Hematopoietic multipotent progenitor cell treated with erythropoietin and hydrocortisone succinate and interleukin-3 and kit ligand, for 8 days (in vitro differentiated cells): ENCODE data around the gene DENND4B.

ENCODE experiments used
- DNase-seq: peaks from one replicate; pipeline ENCODE4 v3.0.0-alpha.2; 2015

The DENND4B gene

DNA sequence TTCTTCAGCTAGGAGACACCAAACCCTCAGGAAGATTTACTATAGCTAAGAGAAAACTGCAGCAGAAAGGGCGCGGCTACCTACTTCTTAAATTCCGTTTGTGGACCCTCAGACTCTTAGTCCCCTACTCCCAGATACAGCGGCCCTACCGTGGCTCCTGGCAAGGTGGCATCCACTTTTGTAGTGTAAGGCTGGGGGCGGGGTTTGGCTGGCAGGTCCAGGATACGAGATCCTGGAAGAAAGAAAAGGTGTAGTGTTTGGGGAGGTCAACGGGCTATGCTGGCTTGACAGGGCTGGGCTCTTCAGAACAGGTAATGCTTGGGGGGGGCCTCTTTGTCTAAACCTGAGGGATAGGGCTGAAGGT, 21.5 kb upstream of the DENND4B start:
- no peak for DNase-seq

DNA sequence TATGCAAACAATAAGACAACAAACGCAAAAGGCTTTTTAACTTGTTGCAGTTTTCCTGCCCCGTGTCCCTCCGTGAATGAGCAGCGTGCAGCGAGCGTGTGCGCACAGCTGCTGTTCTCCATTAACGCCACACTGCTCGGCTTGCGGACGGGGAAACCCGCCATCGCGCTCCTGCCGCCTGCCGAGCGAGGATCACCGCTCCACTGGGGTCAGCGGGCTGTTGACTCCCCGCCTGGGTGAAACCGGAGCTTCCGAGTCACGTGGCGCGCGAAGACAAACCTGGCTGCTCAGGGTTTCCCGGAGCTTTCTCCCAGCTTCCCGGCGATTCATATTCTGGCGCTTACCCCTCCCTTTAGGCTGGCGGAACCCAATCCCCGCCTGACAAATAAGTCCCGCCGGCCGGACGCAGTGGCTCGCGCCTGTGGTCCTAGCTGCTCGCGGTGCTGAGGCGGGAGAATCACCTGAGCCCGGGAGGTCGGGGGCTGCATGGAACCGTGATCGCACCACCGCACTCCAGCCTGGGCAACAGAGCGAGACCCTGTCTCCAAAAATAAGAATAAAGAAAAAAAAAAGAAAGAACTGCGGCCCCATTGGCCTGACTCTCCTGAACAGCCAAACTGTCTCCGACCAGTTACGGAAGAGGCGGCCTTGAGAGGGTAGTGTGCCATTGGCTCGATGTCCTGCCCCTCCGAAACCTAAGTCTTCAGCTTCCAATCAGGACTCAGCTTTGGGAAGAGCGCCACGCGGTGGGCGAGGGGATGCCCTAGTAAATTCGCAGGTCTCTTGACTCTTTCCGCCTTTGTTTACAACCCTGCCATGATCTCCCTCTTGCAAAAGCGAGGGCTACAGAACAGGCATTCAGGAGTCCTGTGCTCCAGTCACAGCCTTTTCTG, 20.8 kb upstream of the DENND4B start, which contains the start of gene CREB3L4:
Gene CREB3L4, plus strand, starts transcription at position 796 of the 893 bp plus-strand sequence. CDS start 624 bp downstream, outside the sequence.
- peak; percentile 99 for DNase-seq

DNA sequence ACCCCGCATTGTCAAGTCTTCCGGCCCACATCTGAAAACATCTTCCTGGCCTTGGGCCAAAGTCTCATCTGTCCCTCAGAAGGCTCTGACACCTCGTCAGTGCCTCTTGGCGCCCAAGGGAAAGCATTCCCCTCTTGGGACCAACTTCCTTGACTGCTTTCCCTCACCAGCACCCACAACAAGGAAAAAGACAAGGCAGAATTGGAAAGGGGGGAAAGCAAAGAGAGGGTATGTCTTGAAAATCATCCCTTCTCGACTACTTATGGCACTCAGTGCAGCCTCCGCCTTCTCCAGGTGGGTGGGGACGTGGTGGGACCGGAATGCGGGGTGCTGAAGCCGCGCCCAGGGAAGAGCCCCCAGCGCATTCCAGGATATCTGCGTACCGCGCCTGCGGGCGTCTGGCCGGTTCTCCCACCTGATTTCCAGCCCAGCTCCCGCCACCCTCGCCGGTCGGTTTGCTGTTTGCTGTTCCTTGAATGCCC, 17.4 kb upstream of the DENND4B start:
- no peak for DNase-seq

DNA sequence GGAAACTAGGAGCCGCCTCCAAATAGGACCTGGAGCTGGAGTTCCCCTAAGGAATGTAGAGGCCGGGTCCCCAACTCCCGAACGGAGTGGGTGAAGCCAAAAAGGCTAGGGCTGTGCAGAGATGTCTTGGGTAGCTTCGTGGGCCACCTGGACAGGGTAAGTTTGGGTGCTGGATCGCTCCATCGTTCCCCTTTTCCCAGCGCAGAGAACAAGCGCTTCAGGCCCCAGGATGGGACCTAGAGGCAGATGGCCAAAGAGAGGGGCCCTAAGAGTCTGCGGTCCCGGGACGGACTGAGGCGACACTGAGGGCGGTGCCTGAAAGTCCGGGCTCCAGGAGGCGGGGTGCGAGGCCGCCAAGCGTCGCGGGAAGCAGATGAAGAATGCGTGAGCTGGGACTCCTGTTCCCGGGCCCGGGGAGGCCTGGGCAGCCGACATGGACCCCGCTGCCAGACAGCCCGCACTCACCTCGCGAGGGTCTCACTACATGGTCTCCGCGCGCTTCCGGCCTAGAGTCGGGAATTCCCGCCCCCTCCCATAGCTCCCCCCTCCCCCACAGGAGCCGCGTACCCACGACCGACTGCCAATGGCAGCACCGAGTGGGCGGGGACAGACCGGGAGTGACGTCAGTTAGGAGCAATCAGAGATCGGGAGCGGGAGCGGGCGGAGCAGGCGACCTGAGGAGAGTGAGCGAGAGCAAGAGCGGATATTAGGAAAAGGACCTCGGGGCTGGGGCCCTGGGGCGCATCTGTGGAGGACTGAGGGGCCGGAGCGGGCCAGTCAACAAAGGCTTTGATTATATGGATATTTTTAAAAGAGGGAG, 16.7 kb upstream of the DENND4B start, which contains the start of gene SLC39A1:
Gene SLC39A1, minus strand, starts transcription at position 508 of the 820 bp plus-strand sequence. CDS start 822 bp downstream, outside the sequence.
- peak; percentile 97 for DNase-seq

- DNase-seq, result no peak
Observed at GRCh38 chr1:153962088-153963029, 15.8 kb upstream of the DENND4B start.

GRCh38 chr1:153961421-153961820, 14.9 kb upstream of the DENND4B start:
- no peak for DNase-seq

- no peak for DNase-seq
Observed at GRCh38 chr1:153960206-153960605, 13.7 kb upstream of the DENND4B start.

- peak; percentile 35 for DNase-seq
Observed at GRCh38 chr1:153959454-153959853, 12.9 kb upstream of the DENND4B start.

DNA sequence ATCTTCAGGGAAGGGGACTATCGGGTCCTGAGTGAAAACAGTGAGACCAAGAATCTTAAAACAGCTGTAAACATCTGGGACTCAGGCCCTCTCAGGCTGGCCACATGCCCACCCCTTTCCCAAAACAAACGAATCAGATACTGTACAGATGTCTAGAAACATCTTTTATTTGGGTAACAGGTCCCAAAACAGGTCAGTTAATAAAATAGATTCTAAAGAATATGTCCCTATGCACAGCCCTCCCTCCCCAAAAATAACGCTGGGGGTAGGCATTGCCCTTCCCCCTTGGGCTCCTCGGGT, 12.4 kb upstream of the DENND4B start:
- DNase-seq, result no peak

DNA sequence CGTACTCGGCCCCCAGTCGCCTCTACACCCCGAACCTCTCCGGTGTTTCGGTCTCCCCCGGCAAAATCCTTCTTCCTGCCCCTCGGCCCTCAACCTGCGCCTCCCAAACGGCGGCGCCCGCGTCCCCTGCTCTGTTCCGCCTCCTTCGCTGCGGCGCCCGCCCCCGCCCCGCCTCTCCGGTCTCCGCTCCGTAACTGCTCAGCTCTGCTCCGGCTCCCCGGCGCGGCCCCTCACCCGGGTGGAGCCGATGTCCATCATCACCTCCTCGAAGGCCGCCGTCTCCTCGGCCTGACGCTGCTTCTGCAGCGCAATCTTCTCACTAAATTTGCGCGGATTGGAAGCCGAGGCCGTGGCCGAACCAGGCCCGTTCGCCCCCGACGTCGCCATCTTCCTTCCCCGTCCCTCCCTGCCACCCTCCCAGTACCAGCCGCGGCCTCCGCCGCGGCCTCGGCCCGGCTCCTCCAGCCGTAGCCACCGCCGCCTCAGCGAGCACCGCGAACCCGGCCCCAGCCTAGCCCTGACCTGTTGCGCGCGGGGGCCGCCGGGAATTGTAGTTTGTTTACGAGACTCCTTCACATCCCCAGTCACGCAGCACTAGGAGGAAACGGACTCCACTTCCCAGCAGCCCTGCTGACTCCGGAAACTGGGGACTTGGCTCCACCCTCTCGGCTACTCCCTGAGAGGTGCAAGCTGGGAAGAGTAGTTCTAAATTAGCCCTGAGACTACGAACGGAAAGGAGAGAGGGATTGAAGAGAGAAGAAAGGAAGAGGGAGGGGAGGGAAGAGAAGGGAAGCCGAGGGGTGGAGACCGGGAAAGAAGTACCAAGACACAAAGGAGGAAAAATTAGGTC, 11.8 kb upstream of the DENND4B start, which contains the start of gene CRTC2:
Gene CRTC2, minus strand, starts transcription at position 502 of the 850 bp plus-strand sequence. Its CDS starts 115 bp downstream, at position 387.
- DNase-seq, result peak; percentile 98

GRCh38 chr1:153957744-153958110, 11.2 kb upstream of the DENND4B start:
- no peak for DNase-seq

DNA sequence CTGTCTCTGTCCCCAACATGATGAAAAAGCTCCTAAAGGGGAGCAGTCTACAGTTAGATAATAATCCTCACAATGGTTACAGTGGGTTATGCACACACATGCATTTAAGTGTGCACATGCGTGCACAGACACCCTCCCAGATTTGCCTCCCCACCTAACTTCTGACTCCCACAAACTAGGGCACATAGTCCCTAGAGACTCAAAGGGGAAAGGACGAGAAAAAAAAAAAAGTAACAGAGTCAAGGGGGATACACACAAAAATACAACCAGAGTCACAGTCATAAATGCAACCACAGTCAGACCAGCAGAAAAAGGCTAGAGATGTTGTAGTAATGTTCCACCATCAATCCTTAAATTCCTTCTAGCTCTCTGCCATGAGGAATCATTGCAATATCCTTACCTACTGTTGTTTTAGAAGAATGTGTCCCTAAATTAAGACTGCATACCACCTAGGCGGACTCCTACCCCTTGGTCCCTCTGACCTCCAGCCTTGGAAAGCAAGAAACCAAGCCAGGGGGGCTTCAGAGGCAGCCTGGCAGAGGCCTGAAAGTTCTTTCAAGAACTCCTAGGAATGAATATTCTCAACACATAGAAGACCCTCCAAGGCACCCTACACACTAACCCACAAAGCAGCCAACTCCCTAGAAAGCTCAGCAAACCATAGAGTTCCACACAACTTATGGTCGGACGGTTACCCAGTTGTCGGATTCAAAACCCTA, 10.6 kb upstream of the DENND4B start:
- no peak for DNase-seq

- no peak for DNase-seq
Observed at GRCh38 chr1:153954826-153955225, 8.3 kb upstream of the DENND4B start.

DNA sequence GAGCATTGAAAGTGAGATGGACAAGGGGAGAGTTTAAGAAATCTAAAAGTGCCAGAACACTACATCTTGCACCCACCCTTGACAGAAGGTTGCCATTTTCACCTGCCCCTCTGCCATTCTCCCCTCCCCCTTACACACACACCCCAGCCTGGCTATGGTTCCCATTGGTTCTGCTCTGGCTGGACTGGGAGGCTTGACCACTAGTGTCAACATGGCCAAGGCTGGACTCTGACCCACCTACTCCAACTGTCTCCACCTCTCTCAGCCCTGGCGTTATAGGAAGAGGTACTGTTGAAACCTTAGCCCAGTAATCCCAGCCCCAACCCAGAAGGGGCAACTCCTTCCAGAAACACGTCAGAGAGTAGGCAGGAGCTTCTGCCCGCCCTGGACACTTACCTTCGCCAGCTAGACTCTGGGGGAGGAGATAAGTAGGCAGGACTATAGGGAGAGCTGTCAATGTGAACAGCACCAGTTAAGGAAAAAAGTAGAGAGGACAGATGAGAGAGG, 7.4 kb upstream of the DENND4B start:
- DNase-seq, result no peak

DNA sequence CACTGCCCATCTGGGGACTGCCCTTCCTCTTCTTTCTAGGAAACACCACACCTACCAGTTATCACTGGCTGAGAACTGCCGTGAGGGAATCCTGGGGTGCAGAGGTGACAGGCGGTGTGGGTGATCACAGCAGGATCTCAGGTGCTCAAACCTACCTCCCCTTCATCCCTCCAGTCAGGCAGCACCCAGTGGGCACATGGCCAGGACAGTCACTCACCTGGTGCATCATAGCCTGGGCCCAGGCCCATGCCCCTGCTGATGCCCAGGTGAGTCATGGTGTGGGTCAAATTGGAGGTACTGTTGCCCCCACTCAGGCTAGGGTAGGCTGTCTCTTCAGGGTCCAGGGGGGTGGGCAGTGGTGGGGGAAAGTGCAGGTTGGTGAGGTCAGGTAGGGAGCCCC, 5.3 kb upstream of the DENND4B start:
- DNase-seq, result no peak

GRCh38 chr1:153951183-153951582, 4.7 kb upstream of the DENND4B start:
- no peak for DNase-seq

GRCh38 chr1:153945795-153946621, 510 bp downstream of the DENND4B start:
- DNase-seq, result peak; percentile 74

- peak; percentile 63 for DNase-seq
Observed at GRCh38 chr1:153945131-153945794, 1.3 kb downstream of the DENND4B start.

- no peak for DNase-seq
Observed at GRCh38 chr1:153944827-153945117, 1.7 kb downstream of the DENND4B start.
